HepG2 (cell line): ENCODE data around the gene DLG2. TPM values are rescaled to one million over a fixed set of nuclear protein-coding genes. Genes with fewer than 3 reads are reported as not detected.

ENCODE experiments used
- ATAC-seq: fragments of 200-7000 bp; cut with Tn5 transposase; 3 replicates; pipeline ENCODE4 v1.9.1; 2020; ENCODE audit warnings: mild to moderate bottlenecking, moderate library complexity
- BruUV-seq: library from RNA; stranded (reverse); fragments of 400-500 nt; replicated peaks from 2 replicates; lab custom pipeline; 2021; lab: Mats Ljungman, UMichigan
- CTCF ChIA-PET: fragments of 300-600 bp; formaldehyde crosslinking; extraction: SDS; loops from one replicate; lab custom pipeline; 2021; ENCODE audit warnings: low total read pairs, inconsistent platforms, low intra/inter-chr PET ratio; lab: Yijun Ruan, JAX
- POLR2A ChIA-PET: fragments of 350-600 bp; sonication (Branson Sonifier 250); formaldehyde crosslinking; loops from one replicate; lab custom pipeline; 2020; ENCODE audit warnings: antibody characterized with exemption, inconsistent platforms; lab: Yijun Ruan, JAX
- DNase-seq: peaks from one replicate; pipeline ENCODE4 v3.0.0-alpha.2; 2015; ENCODE audit warnings: low spot score
- FAIRE-seq: peaks from 3 replicates; lab custom pipeline; 2011; peaks lifted over from hg19 to GRCh38; lab: Jason Lieb, UNC
- H2AFZ ChIP-seq: one replicate; pipeline ENCODE4 v1.6.1; 2011; ENCODE audit warnings: low read length, inconsistent platforms
- H3K27ac ChIP-seq: fragments of 300-600 bp; 3 replicates; pipeline ENCODE4 v1.8.0; 2011; ENCODE audit warnings: mixed run types, mild to moderate bottlenecking, mixed read lengths, low read length, inconsistent platforms; ENCODE audit not compliant: insufficient read depth; ENCODE audit errors: extremely low read length
- H3K27me3 ChIP-seq, 2 experiments: fragments of 200-600 bp in 1 of 2; 2 replicates in 1 of 2; 3 replicates in 1 of 2; pipeline versions ENCODE4 v1.6.0 to v1.8.0; 2011; ENCODE audit warnings: low read length in 2 of 2, mild to moderate bottlenecking in 2 of 2, moderate library complexity in 2 of 2, inconsistent platforms in 1 of 2; ENCODE audit not compliant: insufficient read depth in 2 of 2, control insufficient read depth in 1 of 2
- H3K36me3 ChIP-seq, 2 experiments: fragments of 200-600 bp in 1 of 2; replicated peaks in 1 of 2; 2 replicates in 1 of 2; 3 replicates in 1 of 2; pipeline versions ENCODE4 v1.5.1 to v1.8.0; 2011; ENCODE audit warnings: low read length in 2 of 2, inconsistent platforms in 1 of 2; ENCODE audit not compliant: insufficient read depth in 2 of 2, control insufficient read depth in 1 of 2
- H3K4me1 ChIP-seq: 2 replicates; pipeline ENCODE4 v1.5.1; 2012; ENCODE audit warnings: low read length, inconsistent platforms; ENCODE audit not compliant: insufficient read depth
- H3K4me2 ChIP-seq: 2 replicates; pipeline ENCODE4 v1.6.0; 2011; ENCODE audit warnings: low read depth, low read length, inconsistent platforms
- H3K4me3 ChIP-seq, 3 experiments: fragments of 200-600 bp in 1 of 3; sonication (generic), shearing (Covaris generic) in 1 of 3; replicated peaks in 1 of 3; 2 replicates each; pipeline ENCODE4 v1.5.1; 2011 to 2016; ENCODE audit warnings: low read length in 3 of 3, inconsistent platforms in 2 of 3, low read depth in 2 of 3, mild to moderate bottlenecking in 2 of 3, control low read depth in 1 of 3, mixed read lengths in 1 of 3; ENCODE audit not compliant: insufficient read depth in 1 of 3
- H3K79me2 ChIP-seq: one replicate; pipeline ENCODE4 v1.6.1; 2011; ENCODE audit warnings: low read length, inconsistent platforms; ENCODE audit not compliant: insufficient read depth
- H3K9ac ChIP-seq: 2 replicates; pipeline ENCODE4 v1.6.0; 2011; ENCODE audit warnings: mild to moderate bottlenecking, low read depth, low read length, inconsistent platforms; ENCODE audit not compliant: insufficient read depth
- H3K9me3 ChIP-seq: 2 replicates; pipeline ENCODE4 v1.5.1; 2012; ENCODE audit warnings: mild to moderate bottlenecking, low read length
- H4K20me1 ChIP-seq: 2 replicates; pipeline ENCODE4 v1.6.0; 2011; ENCODE audit warnings: inconsistent platforms, mild to moderate bottlenecking, low read length, moderate library complexity; ENCODE audit not compliant: insufficient read depth
- CTCF ChIP-seq: sonication (generic); formaldehyde crosslinking; IDR thresholded peaks from 2 replicates; pipeline ENCODE4 v1.5.0; 2020; ENCODE audit warnings: mild to moderate bottlenecking, missing genetic modification reagents, moderate library complexity
- DMTF1 ChIP-seq: sonication (generic); formaldehyde crosslinking; IDR thresholded peaks from 2 replicates; pipeline ENCODE4 v1.4.0; 2020; ENCODE audit warnings: mild to moderate bottlenecking, missing genetic modification reagents
- FOXK1 ChIP-seq: sonication (generic); formaldehyde crosslinking; IDR thresholded peaks from 2 replicates; pipeline ENCODE4 v1.4.0; 2020; ENCODE audit warnings: low read depth, missing genetic modification reagents, borderline replicate concordance
- KLF9 ChIP-seq: IDR thresholded peaks from 2 replicates; pipeline ENCODE4 v1.6.1; 2016; ENCODE audit warnings: low read depth
- RARA ChIP-seq: IDR thresholded peaks from 2 replicates; pipeline ENCODE4 v1.6.1; 2016; ENCODE audit warnings: missing genetic modification reagents, missing compliant biosample characterization
- SMC3 ChIP-seq: IDR thresholded peaks from 2 replicates; pipeline ENCODE4 v1.6.1; 2011; ENCODE audit warnings: low read length, improper control_type of control experiment
- STAG1 ChIP-seq: sonication (generic); formaldehyde crosslinking; IDR thresholded peaks from 2 replicates; pipeline ENCODE4 v1.4.0; 2020; ENCODE audit warnings: missing genetic modification reagents
- ZBTB20 ChIP-seq: sonication (generic); formaldehyde crosslinking; IDR thresholded peaks from 2 replicates; pipeline ENCODE4 v1.8.1; 2023; ENCODE audit warnings: missing genetic modification reagents, low read depth, mild to moderate bottlenecking, borderline replicate concordance
- ZBTB21 ChIP-seq: sonication (generic); formaldehyde crosslinking; IDR thresholded peaks from 2 replicates; pipeline ENCODE4 v1.4.0; 2020; ENCODE audit warnings: missing genetic modification reagents
- ZFY ChIP-seq: sonication (generic); formaldehyde crosslinking; IDR thresholded peaks from 2 replicates; pipeline ENCODE4 v1.4.0; 2020; ENCODE audit warnings: missing genetic modification reagents
- ZMAT5 ChIP-seq: sonication (generic); formaldehyde crosslinking; IDR thresholded peaks from 2 replicates; pipeline ENCODE4 v1.5.0; 2020; ENCODE audit warnings: mild to moderate bottlenecking, low read depth, missing genetic modification reagents, borderline replicate concordance
- ZNF776 ChIP-seq: sonication (generic); formaldehyde crosslinking; IDR thresholded peaks from 2 replicates; pipeline ENCODE4 v1.4.0; 2020; ENCODE audit warnings: mild to moderate bottlenecking, missing genetic modification reagents
- WGBS: methylation state at CpG from one replicate; pipeline ENCODE4 v1.1.6; 2017; ENCODE audit warnings: low lambda C conversion rate; 5-methylcytosine and 5-hydroxymethylcytosine counted together
- in situ Hi-C: cut with HindIII; loops from 2 replicates; pipeline ENCODE4 v1.10.0; 2017; ENCODE audit warnings: low pct_unique_long_range_greater_than_20kb; ENCODE audit not compliant: extremely low pct_ligation_motif_present
- intact Hi-C: fragments of 100-400 bp; cut with micrococcal nuclease; formaldehyde crosslinking; loops from one replicate; pipeline ENCODE4 v1.10.0; 2022; ENCODE audit not compliant: unreplicated experiment
- polyA plus RNA-seq, 8 experiments: library from polyadenylated mRNA; depleted of rRNA in 3 of 8; stranded (reverse) in 7 of 8; unstranded in 1 of 8; fragments of >200 nt; fragmentation: Illumina TruSeq in 4 of 8; extraction: Trizol in 4 of 8; gene quantifications; 2 replicates each; pipeline versions ENCODE4 v1.2.1 to v1.2.3, GENCODE V29; 2011 to 2016; ENCODE audit warnings: low read depth in 4 of 8, missing spikeins in 1 of 8, mixed read lengths in 1 of 8; ENCODE audit not compliant: insufficient read depth in 1 of 8
- total RNA-seq, 5 experiments: library from RNA; depleted of rRNA; stranded (reverse); fragments of >200 nt; fragmentation: Illumina TruSeq; extraction: Trizol; gene quantifications; 2 replicates each; pipeline ENCODE4 v1.2.3, GENCODE V29; 2016; ENCODE audit warnings: low read depth in 1 of 5

The DLG2 gene
- total and polyA plus RNA-seq, 2 of the 13 experiments (the other 11 are each of a cell fraction or from before 2014, with no cell fraction given): 0.46 to 1.0 TPM

GRCh38 chr11:84261707-84262106 is 1365.4 kb downstream of the DLG2 start:
- ATAC-seq: peak; percentile 73
- no TSS peak for BruUV-seq

GRCh38 chr11:84260862-84261261 is 1366.3 kb downstream of the DLG2 start:
- intact Hi-C loops: loop anchor here (1.0 kb wide), 2 partner anchors 424 to 433 kb away; no protein-coding TSS in a partner anchor
- ATAC-seq (no peak), DNase-seq (no peak), FAIRE-seq (no peak)
- Histone ChIP-seq H3K9ac (no peak overlapping the region), H3K4me2 (no peak overlapping the region), H3K79me2 (no peaks in the 10 kb centered on the region), H3K36me3 (no peaks in the 10 kb centered on the region), H3K4me1 (no peaks in the 10 kb centered on the region), H4K20me1 (no peaks in the 10 kb centered on the region), H3K4me3 (no peak overlapping the region), H3K9me3 (no peaks in the 10 kb centered on the region), H3K27ac (no peak overlapping the region), H2AFZ (no peak overlapping the region), H3K27me3 (no peaks in the 10 kb centered on the region)
- POLR2A ChIA-PET: no interaction called here
- 0% methylated on average over 1 of the region's 1 CpG for WGBS
- no TSS peak for BruUV-seq
- in situ Hi-C loops: loop anchor here (10.0 kb wide), 1 partner anchor 426 kb away; no protein-coding TSS in a partner anchor
- TF ChIP-seq DMTF1 (CRISPR knock-in tag) (no peak), ZNF776 (CRISPR knock-in tag) (no peak), KLF9 (no peak), ZBTB20 (CRISPR knock-in tag) (no peak), FOXK1 (CRISPR knock-in tag) (no peak), ZMAT5 (CRISPR knock-in tag) (no peak), RARA (no peak)
- CTCF ChIA-PET: no interaction called here

More at GRCh38 chr11:84261707-84262106, 1365.4 kb downstream of the DLG2 start:
- Histone ChIP-seq H3K79me2 (no peaks in the 10 kb centered on the region), H3K9ac (no peak overlapping the region)
- FAIRE-seq: no peak
- no peak for TF ChIP-seq ZFY
- TF ChIP-seq ZBTB21 (CRISPR knock-in tag): no peak
- peak; percentile 58 for TF ChIP-seq STAG1 (CRISPR knock-in tag)
- TF ChIP-seq SMC3: peak; percentile 57
- TF ChIP-seq CTCF (CRISPR knock-in tag): peak; percentile 44
- TF ChIP-seq, all 625 proteins: peak for 3
- H4K20me1 ChIP-seq: no peaks in the 10 kb centered on the region
- H3K36me3 ChIP-seq: no peaks in the 10 kb centered on the region
- ChIA-PET CTCF (interaction anchor here (1.4 kb wide), 1 partner anchor 425 kb away, joined by 6 read pairs; no protein-coding TSS in a partner anchor), POLR2A (no interaction called here)
- no peaks in the 10 kb centered on the region for H3K9me3 ChIP-seq
- H3K4me2 ChIP-seq: no peak overlapping the region
- H3K27ac ChIP-seq: no peak overlapping the region
- in situ Hi-C loops (loop anchor here (10.0 kb wide), 1 partner anchor 427 kb away; no protein-coding TSS in a partner anchor), intact Hi-C loops (loop anchor here (1.0 kb wide), 2 partner anchors 424 to 433 kb away; no protein-coding TSS in a partner anchor)
- H3K4me1 ChIP-seq: no peaks in the 10 kb centered on the region
- no peak for DNase-seq
- H2AFZ ChIP-seq: no peak overlapping the region
- no peak overlapping the region for H3K4me3 ChIP-seq
- no peaks in the 10 kb centered on the region for H3K27me3 ChIP-seq
